DND-41 (cell line): ENCODE measurements around the gene PAPPA.

Experiments
- CTCF ChIP-seq: IDR thresholded peaks from 2 replicates; pipeline ENCODE4 v1.5.1; 2012; ENCODE audit warnings: borderline replicate concordance, low read length, moderate library complexity, mild to moderate bottlenecking; ENCODE audit not compliant: poor library complexity, severe bottlenecking; ENCODE audit errors: extremely low read depth
- EZH2 ChIP-seq: IDR thresholded peaks from 3 replicates; pipeline ENCODE4 v1.6.1; 2012; ENCODE audit warnings: borderline replicate concordance, low read depth, mild to moderate bottlenecking, moderate library complexity, low read length, inconsistent platforms; ENCODE audit not compliant: severe bottlenecking

- TF ChIP-seq CTCF (no peak), EZH2 (no peak)
Measured at GRCh38 chr9:116116393-116116792, 37.2 kb upstream of the PAPPA start.
